HG02840 (cell line): ENCODE results near the gene CACTIN.
A peak's percentile ranks its signal among the peaks of the same experiment; 100 is the strongest.
"Not testable (repeated sequence)": the region's sequence is repeated elsewhere in the genome, so short reads cannot be mapped to it uniquely, and the experiment has no call there.

Experiments
- ATAC-seq: cut with Tn5 transposase; IDR thresholded peaks from one replicate; pipeline ENCODE4 v1.9.1; 2021; ENCODE audit warnings: mild to moderate bottlenecking, moderate library complexity, moderate number of reproducible peaks; ENCODE audit not compliant: unreplicated experiment, low FRiP score

The CACTIN gene

DNA sequence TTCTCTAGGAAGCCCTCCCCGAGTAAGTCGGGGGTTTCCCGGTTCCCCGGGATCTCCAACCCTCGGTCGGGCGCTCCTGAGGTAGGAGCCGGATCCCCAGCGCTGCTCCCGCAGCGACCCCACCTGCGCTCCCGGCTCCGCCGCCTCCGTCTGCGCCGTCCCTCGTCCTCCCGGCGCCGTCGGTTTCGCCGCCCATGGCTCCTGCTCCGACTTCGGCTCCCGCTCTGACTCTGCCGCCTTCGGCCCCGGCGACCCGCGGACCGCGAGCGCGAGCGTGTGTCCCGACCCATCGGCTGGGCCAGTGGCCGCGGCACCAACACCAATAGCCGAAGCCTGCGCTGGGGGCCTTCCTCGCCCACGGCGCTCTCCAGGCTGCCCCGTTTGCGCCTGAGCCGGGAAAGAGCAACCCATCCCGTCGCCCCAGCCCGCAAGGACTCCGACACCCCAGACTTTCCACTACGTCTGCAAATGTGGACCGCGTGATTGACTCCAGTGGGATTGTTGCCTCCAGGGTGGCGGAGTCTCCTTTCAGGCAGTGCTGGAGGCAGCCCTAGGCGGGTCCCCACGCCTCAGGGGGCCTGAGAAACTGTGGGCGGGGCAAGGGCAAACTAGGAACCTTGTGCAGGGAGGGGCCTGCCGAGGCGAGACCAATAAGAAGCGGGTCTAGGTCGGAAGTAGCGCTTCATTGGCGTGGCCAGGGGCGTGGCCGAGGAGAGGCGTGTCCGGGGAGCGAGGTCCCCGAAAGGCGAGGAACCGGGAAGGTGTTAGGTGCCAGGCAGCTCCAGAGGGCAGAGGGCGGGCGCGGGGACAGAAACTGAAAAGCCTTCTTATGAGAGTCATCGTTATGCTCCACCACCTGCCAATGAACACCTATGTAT, at the start of gene CACTIN:
TSS of gene CACTIN (minus strand) at position 318 of the 878 bp plus-strand sequence. CDS start at position 290, 28 bp downstream.
- ATAC-seq = peak; percentile 86

DNA sequence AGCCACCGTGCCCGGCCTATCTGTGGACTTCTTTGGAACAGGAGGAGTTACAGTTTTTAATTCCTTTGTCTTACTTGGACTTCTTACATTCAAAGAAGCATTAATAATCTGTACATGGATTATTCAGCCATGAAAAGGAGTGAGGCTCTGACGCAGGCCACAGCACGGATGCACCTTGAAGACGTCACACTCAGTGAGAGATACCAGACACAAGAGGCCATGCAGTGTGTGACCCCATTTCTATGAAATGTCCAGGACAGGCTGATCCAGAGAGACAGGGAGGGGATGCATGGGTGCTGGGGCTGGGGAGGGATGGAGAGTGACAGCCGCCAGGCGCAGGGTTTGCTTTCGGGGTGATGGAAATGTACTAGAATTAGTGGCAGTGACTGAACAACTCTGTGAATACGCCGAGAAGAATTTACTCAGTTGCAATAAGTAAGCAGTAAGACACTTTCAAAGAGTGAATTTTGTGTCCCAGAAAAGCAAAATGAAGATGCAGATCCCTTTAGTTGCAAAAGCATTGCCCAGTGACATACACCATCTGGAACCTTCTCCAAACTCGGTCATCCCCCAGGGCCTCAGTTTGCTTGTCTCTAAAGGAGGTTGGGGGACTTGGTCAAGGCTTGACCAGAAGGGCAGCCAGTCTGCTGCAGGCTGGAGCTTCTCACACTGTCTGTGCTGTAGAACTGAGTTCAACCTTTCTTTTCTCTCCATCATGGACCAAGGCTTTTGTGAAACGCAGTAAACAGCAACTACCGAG, 48.4 kb upstream of the CACTIN start:
- ATAC-seq = no peak

DNA sequence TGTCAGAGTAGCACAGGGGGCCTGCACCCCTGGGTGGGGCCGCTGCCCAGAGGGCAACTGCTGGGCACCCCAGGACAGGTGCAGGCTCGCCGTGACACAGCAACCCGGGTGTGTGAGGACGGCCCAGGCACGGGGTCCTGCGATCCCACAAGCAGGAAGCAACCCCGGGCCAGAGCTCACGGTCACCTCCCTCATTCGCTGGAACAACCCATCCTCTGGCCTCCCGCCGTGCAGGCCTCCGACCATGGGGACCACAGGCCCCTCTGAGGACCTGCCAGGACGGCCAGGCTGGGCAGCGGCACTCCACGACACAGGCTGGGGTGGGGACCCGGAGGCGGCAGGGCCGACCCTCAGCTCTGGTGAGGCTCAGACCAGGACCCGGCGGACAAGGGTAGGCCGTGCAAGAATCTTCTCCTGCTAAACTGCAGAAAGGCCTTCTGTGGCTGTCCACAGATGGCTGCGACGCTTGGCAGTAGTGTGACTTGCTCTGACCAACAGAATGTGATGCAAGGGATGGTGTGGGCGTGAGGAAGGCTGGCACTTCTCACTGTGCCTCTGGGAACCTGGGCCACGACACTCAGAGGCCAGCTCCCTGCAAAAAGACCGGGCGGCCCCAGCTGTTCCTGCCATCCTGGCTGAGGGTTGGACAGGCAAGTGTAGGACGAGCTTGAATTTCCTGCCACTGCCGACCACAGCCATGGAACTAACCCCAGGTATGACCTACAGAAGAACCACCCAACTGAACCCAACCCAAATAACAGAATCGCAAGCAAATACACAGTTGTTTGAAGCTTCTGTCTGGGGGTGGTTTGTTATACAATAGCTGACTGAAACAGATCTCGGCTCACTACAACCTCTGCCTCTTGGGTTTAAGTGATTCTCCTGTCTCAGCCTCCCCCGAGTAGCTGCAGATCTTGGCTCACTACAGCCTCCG, 47.2 kb upstream of the CACTIN start:
- no peak for ATAC-seq

- no peak for ATAC-seq
Measured at GRCh38 chr19:3672993-3673392, 46.4 kb upstream of the CACTIN start.

DNA sequence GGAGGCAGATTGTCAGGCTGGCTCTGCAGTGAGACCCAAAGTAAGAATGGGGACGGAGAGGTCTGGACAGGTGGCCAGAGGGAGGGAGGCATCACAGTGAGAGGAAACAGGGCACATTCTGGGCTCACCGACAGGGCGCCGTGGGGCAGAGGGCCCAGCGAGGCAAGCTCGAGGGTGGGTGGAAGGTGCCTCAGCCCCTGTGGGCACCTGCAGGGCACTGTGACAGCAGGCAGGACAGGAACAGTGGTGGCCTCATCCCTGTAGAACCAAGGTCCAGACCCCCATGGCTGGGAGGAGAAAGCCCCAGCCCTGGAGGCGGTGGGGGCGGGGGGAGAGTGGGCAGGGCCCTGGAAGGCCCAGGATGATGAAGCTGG, 46.0 kb upstream of the CACTIN start:
- no peak for ATAC-seq

GRCh38 chr19:3671680-3672574, 45.3 kb upstream of the CACTIN start:
- no peak for ATAC-seq

GRCh38 chr19:3670796-3671679, 44.4 kb upstream of the CACTIN start:
- ATAC-seq = no peak

DNA sequence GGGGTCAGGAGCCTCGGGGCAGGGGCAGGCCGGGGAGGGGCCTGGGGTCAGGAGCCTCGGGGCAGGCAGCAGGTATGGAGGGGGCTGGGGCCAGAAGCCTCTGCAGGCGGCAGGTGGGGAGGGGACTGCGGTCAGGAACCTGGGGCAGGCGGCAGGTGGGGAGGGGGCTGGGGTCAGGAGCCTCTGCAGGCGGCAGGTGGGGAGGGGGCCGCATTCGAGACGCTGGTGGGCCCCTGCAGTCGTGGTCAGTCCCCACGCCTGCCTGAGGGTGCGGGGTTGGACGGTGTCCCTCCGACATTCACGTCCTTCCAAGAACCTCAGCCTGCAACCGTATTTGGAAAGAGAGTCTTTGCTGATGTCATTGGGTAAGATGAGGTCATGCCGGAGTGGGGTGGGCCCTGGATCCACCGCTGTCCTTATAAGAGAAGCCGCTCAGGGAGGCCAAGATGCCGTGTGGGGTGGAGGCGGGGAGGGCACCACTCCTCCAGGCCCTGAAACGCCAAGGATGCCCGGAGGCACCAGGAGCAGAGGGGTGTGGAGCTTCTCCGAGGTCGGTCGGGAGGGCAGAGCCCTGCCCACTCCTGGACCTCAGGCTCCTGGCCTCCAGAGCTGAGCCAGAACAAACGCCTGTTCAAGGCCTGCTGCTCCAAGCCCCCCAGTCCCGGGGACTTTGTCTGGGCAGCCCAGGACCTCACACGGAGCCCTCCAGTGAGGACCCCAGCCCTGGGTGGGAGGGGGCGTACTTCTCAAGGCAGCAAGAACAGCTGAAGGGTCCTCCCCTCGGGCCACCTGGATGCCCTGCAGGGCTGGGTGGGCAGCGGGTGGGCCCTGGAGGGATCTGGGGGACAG, 43.6 kb upstream of the CACTIN start:
- ATAC-seq = no peak

DNA sequence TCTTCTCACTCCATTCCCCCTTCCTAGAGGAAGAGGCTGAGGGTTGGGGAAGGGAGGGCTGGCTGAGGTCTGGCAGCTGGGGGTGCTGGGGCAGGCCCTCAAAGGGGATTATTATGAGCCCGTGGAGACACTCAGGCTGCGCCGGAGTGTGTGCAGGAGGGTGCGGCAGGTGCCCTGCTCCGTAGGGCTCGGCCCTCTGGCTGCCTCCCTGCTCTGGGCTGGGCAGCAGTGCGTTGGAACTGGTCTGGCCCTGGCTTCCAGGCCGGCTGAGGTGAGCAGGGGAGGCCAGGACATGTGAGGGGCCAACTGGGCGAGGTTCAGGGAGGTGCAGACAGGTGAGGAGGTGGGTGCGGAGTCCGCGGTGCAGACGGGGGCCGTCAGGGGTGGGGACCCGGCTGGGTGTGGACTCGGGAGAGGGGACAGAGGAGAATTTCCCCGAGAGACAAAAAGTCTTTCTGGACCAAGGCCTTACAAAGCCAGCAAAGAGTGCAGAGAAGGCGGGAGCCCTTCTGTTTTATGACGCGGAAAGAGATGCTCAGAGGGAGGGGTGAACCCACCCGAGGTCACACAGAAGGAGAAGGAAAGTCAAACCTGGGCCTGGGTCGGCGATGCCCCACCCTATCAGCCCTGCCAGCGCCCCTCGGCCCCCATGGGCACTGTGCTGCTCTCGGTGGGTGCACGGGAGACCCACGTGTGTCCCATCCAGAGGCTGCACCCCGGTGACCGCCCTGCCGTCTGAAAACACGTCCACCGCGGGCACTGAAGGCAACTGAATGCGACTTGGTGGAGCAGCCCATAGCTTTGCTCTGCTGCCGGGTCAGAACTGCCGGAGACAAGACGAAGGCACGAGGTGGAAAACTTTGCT, 42.7 kb upstream of the CACTIN start:
- ATAC-seq = no peak

GRCh38 chr19:3668331-3669081, 41.9 kb upstream of the CACTIN start:
- no peak for ATAC-seq

GRCh38 chr19:3667766-3668165, 41.2 kb upstream of the CACTIN start:
- ATAC-seq = no peak

- no peak for ATAC-seq
Measured at GRCh38 chr19:3667037-3667638, 40.5 kb upstream of the CACTIN start.

DNA sequence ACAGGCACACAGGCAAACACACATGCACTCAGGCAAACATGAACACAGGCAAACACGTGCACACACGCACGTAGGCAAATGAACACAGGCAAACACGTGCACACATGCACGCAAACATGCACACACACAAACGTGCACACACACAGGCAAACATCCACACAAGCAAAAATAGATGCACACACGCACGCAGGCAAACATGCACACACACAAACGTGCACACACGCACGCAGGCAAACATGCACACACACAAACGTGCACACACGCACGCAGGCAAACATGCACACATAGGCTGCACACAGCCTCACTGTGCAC, 39.9 kb upstream of the CACTIN start:
- not testable (repeated sequence) for ATAC-seq

DNA sequence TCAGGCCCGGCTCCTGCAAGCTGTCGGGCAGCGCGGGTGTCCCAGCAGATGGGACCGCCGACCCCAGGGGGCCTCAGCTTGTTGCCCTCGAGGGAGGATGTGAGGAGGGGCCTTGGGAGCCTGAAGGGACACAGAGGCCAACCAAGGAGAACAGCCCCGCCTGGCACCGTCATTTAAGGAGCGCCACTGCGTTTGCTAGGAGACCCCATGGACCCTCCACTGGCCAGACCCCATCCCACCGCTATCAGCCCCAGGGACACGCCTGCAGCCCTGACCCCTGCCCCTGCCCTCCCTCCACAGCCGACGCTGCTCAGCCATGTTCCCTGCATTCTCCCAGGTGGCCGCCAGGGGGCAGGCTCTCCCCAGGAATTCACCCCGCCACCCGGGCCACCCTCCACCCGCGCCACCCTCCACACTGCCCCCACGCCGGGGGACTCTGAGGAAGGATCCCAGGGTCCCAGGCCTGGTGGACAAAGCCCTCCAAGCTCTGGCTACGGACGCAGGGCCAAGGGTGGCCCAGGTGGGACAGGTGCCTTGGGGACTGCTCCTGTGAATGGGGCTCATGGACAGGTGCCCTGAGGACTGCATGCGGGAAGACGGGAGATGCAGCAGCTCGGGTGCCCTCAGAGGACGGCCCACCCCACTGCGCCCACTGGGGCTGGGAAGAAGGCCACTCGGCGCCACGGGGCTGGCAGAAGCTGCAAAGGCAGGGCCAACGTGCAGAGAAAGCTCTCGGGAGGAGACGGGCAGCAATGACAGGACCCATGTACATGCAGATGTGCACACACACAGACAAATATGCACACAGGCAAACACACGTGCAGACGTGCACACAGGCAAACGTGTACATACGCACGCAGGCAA, 39.3 kb upstream of the CACTIN start:
- ATAC-seq = no peak
